ENCODE results near the gene PRDX2.
"Not testable (repeated sequence)": the region's sequence is repeated elsewhere in the genome, so short reads cannot be mapped to it uniquely, and the experiment has no call there.

The PRDX2 gene

GRCh38 chr19:12802267-12803106 lies 887 bp upstream of the PRDX2 start:
- DNase-seq (ENCODE audit: low spot score) = no peak
- Mint-ChIP-seq H3K36me3 (ENCODE audit: low read depth) (peaks cover 13% of the 10 kb centered on the region), H3K4me1 (ENCODE audit: low read depth) (peaks cover 22% of the 10 kb centered on the region), H3K27me3 (ENCODE audit: low read depth) (no peaks in the 10 kb centered on the region), H3K27ac (peak overlapping the region; percentile 71), H3K4me3 (peak overlapping the region; percentile 88), H3K9me3 (no peaks in the 10 kb centered on the region)

GRCh38 chr19:12800923-12801465 lies 606 bp downstream of the PRDX2 start:
- Mint-ChIP-seq H3K4me3 (peak overlapping the region; percentile 88), H3K4me1 (ENCODE audit: low read depth) (peaks cover 23% of the 10 kb centered on the region), H3K27me3 (ENCODE audit: low read depth) (no peaks in the 10 kb centered on the region), H3K9me3 (no peaks in the 10 kb centered on the region), H3K27ac (peak overlapping the region; percentile 84), H3K36me3 (ENCODE audit: low read depth) (peaks cover 13% of the 10 kb centered on the region)
- no peak for DNase-seq (ENCODE audit: low spot score)

GRCh38 chr19:12800466-12800770 lies 1.2 kb downstream of the PRDX2 start:
- Mint-ChIP-seq H3K27ac (peak overlapping the region; percentile 84), H3K4me1 (ENCODE audit: low read depth) (peaks cover 25% of the 10 kb centered on the region), H3K9me3 (no peaks in the 10 kb centered on the region), H3K27me3 (ENCODE audit: low read depth) (no peaks in the 10 kb centered on the region), H3K36me3 (ENCODE audit: low read depth) (peaks cover 13% of the 10 kb centered on the region), H3K4me3 (peak overlapping the region; percentile 88)
- no peak for DNase-seq (ENCODE audit: low spot score)

- no peaks in the 10 kb centered on the region for H3K9me3 Mint-ChIP-seq
- H3K27ac Mint-ChIP-seq = no peak overlapping the region
- peaks cover 26% of the 10 kb centered on the region for H3K4me1 Mint-ChIP-seq (ENCODE audit: low read depth)
- peak overlapping the region; percentile 88 for H3K4me3 Mint-ChIP-seq
- DNase-seq (ENCODE audit: low spot score) = no peak
- H3K27me3 Mint-ChIP-seq (ENCODE audit: low read depth) = no peaks in the 10 kb centered on the region
- H3K36me3 Mint-ChIP-seq (ENCODE audit: low read depth) = peaks cover 13% of the 10 kb centered on the region
These were observed 1.7 kb downstream of the PRDX2 start for GRCh38 chr19:12799742-12800465.

GRCh38 chr19:12797607-12798006 lies 4.0 kb downstream of the PRDX2 start:
- H3K36me3 Mint-ChIP-seq (ENCODE audit: low read depth) = peaks cover 17% of the 10 kb centered on the region
- not testable (repeated sequence) for H3K27me3 Mint-ChIP-seq (ENCODE audit: low read depth); H3K4me3 Mint-ChIP-seq; H3K9me3 Mint-ChIP-seq; DNase-seq (ENCODE audit: low spot score); H3K27ac Mint-ChIP-seq
- peaks cover 33% of the 10 kb centered on the region for H3K4me1 Mint-ChIP-seq (ENCODE audit: low read depth)

- no peaks in the 10 kb centered on the region for H3K9me3 Mint-ChIP-seq
- H3K36me3 Mint-ChIP-seq (ENCODE audit: low read depth) = peaks cover 21% of the 10 kb centered on the region
- no peak for DNase-seq (ENCODE audit: low spot score)
- H3K4me3 Mint-ChIP-seq = no peak overlapping the region
- no peaks in the 10 kb centered on the region for H3K27me3 Mint-ChIP-seq (ENCODE audit: low read depth)
- H3K4me1 Mint-ChIP-seq (ENCODE audit: low read depth) = peaks cover 29% of the 10 kb centered on the region
- no peak overlapping the region for H3K27ac Mint-ChIP-seq
These were observed 4.4 kb downstream of the PRDX2 start for GRCh38 chr19:12797141-12797587.

- Mint-ChIP-seq H3K4me1 (ENCODE audit: low read depth) (peaks cover 28% of the 10 kb centered on the region), H3K36me3 (ENCODE audit: low read depth) (peaks cover 21% of the 10 kb centered on the region), H3K27ac (peak overlapping the region; percentile 84), H3K9me3 (no peaks in the 10 kb centered on the region), H3K4me3 (peak overlapping the region; percentile 84), H3K27me3 (ENCODE audit: low read depth) (no peaks in the 10 kb centered on the region)
- DNase-seq (ENCODE audit: low spot score) = peak; percentile 73
These were observed 5.2 kb downstream of the PRDX2 start for GRCh38 chr19:12796146-12797071.

GRCh38 chr19:12794971-12795381 lies 6.6 kb downstream of the PRDX2 start:
- Mint-ChIP-seq H3K4me3 (peak overlapping the region; percentile 79), H3K9me3 (no peaks in the 10 kb centered on the region), H3K4me1 (ENCODE audit: low read depth) (peaks cover 31% of the 10 kb centered on the region), H3K36me3 (ENCODE audit: low read depth) (peaks cover 15% of the 10 kb centered on the region), H3K27ac (no peak overlapping the region), H3K27me3 (ENCODE audit: low read depth) (no peaks in the 10 kb centered on the region)
- no peak for DNase-seq (ENCODE audit: low spot score)

GRCh38 chr19:12794196-12794941 lies 7.2 kb downstream of the PRDX2 start:
- no peak for DNase-seq (ENCODE audit: low spot score)
- Mint-ChIP-seq H3K4me3 (peak overlapping the region; percentile 79), H3K27me3 (ENCODE audit: low read depth) (no peaks in the 10 kb centered on the region), H3K27ac (peak overlapping the region; percentile 94), H3K4me1 (ENCODE audit: low read depth) (peaks cover 29% of the 10 kb centered on the region), H3K36me3 (ENCODE audit: low read depth) (peaks cover 15% of the 10 kb centered on the region), H3K9me3 (no peaks in the 10 kb centered on the region)

- Mint-ChIP-seq H3K27me3 (ENCODE audit: low read depth) (no peaks in the 10 kb centered on the region), H3K36me3 (ENCODE audit: low read depth) (peaks cover 13% of the 10 kb centered on the region), H3K9me3 (no peaks in the 10 kb centered on the region), H3K27ac (peak overlapping the region; percentile 98), H3K4me3 (peak overlapping the region; percentile 95), H3K4me1 (ENCODE audit: low read depth) (peaks cover 34% of the 10 kb centered on the region)
- peak; percentile 95 for DNase-seq (ENCODE audit: low spot score)
These were observed 8.1 kb downstream of the PRDX2 start for GRCh38 chr19:12793290-12794195.

GRCh38 chr19:12792853-12793289 lies 8.7 kb downstream of the PRDX2 start:
- Mint-ChIP-seq H3K27ac (peak overlapping the region; percentile 98), H3K4me3 (peak overlapping the region; percentile 95), H3K27me3 (ENCODE audit: low read depth) (no peaks in the 10 kb centered on the region), H3K9me3 (no peaks in the 10 kb centered on the region), H3K4me1 (ENCODE audit: low read depth) (peaks cover 38% of the 10 kb centered on the region), H3K36me3 (ENCODE audit: low read depth) (peaks cover 13% of the 10 kb centered on the region)
- DNase-seq (ENCODE audit: low spot score) = no peak

Data from T-helper 2 cell treated with Interferon-gamma antibody and Interleukin-4, amounts not matched to agents 5 μg/mL and 100 μg/mL, for 36 hours (primary cell).